Endothelial cell of umbilical vein (primary cell): ENCODE data around the gene ELOA. TPM values are rescaled to one million over a fixed set of nuclear protein-coding genes. Genes with fewer than 3 reads are reported as not detected.

Source experiments
- BruUV-seq: library from RNA; stranded (reverse); fragments of 400-500 nt; replicated peaks from 2 replicates; lab custom pipeline; 2021; lab: Mats Ljungman, UMichigan
- CTCF ChIA-PET: fragments of 300-600, 350-600 bp; sonication (Branson Sonifier 250); formaldehyde crosslinking; loops from one replicate; lab custom pipeline; 2021; ENCODE audit warnings: antibody characterized with exemption, inconsistent platforms; lab: Charles Lee
- POLR2A ChIA-PET: fragments of 300-600, 350-600 bp; sonication (Branson Sonifier 250); formaldehyde crosslinking; loops from one replicate; lab custom pipeline; 2021; ENCODE audit warnings: antibody characterized with exemption, inconsistent platforms; lab: Charles Lee
- DNase-seq: peaks from one replicate; pipeline ENCODE4 v3.0.0-alpha.2; 2011; ENCODE audit warnings: low read depth, low spot score
- FAIRE-seq: peaks from 2 replicates; lab custom pipeline; 2011; peaks lifted over from hg19 to GRCh38; lab: Jason Lieb, UNC
- H2AFZ ChIP-seq: 2 replicates; pipeline ENCODE4 v1.6.0; 2012; ENCODE audit warnings: low read depth, low read length, control low read depth, inconsistent platforms
- H3K27ac ChIP-seq: 2 replicates; pipeline ENCODE4 v1.5.1; 2011; ENCODE audit warnings: low read depth, mild to moderate bottlenecking, control low read depth, low read length, moderate library complexity; ENCODE audit not compliant: insufficient read depth
- H3K27me3 ChIP-seq, 2 experiments: 2 replicates each; pipeline versions ENCODE4 v1.6.0 to v1.6.1; 2011; ENCODE audit warnings: low read length in 2 of 2, mixed read lengths in 1 of 2; ENCODE audit not compliant: control insufficient read depth in 2 of 2, insufficient read depth in 2 of 2
- H3K36me3 ChIP-seq, 2 experiments: 2 replicates in 1 of 2; 3 replicates in 1 of 2; pipeline ENCODE4 v1.5.1; 2011; ENCODE audit warnings: low read length in 2 of 2, mild to moderate bottlenecking in 1 of 2, moderate library complexity in 1 of 2; ENCODE audit not compliant: control insufficient read depth in 2 of 2, insufficient read depth in 2 of 2; ENCODE audit errors: extremely low read depth in 1 of 2
- H3K4me1 ChIP-seq: 3 replicates; pipeline ENCODE4 v1.5.1; 2011; ENCODE audit warnings: mild to moderate bottlenecking, low read length; ENCODE audit not compliant: control insufficient read depth, insufficient read depth; ENCODE audit errors: extremely low read depth
- H3K4me2 ChIP-seq: 2 replicates; pipeline ENCODE4 v1.6.1; 2011; ENCODE audit warnings: low read length, control low read depth, mixed read lengths; ENCODE audit not compliant: insufficient read depth
- H3K4me3 ChIP-seq, 3 experiments: fragments of 200-600 bp in 1 of 3; sonication (generic), shearing (Covaris generic) in 1 of 3; replicated peaks in 1 of 3; 2 replicates each; pipeline ENCODE4 v1.5.1; 2011 to 2016; ENCODE audit warnings: control low read depth in 3 of 3, low read length in 3 of 3, mild to moderate bottlenecking in 2 of 3, inconsistent platforms in 1 of 3, low read depth in 1 of 3, moderate library complexity in 1 of 3; ENCODE audit not compliant: insufficient read depth in 1 of 3
- H3K79me2 ChIP-seq: 2 replicates; pipeline ENCODE4 v1.6.0; 2012; ENCODE audit warnings: low read length, inconsistent platforms; ENCODE audit not compliant: control insufficient read depth, insufficient read depth
- H3K9ac ChIP-seq: replicated peaks from 2 replicates; pipeline ENCODE3; 2011; ENCODE audit warnings: low read length, control low read depth; ENCODE audit not compliant: insufficient read depth; ENCODE audit errors: extremely low read depth
- H3K9me1 ChIP-seq: replicated peaks from 3 replicates; pipeline ENCODE4 v1.6.0; 2011; ENCODE audit warnings: mild to moderate bottlenecking, low read length; ENCODE audit not compliant: control insufficient read depth, insufficient read depth; ENCODE audit errors: extremely low read depth
- H3K9me3 ChIP-seq: replicated peaks from 2 replicates; pipeline ENCODE4 v1.5.1; 2012; ENCODE audit warnings: low read length, inconsistent platforms; ENCODE audit not compliant: control insufficient read depth, insufficient read depth
- H4K20me1 ChIP-seq: replicated peaks from 2 replicates; pipeline ENCODE3; 2011; ENCODE audit warnings: mild to moderate bottlenecking, low read length; ENCODE audit not compliant: control insufficient read depth, insufficient read depth; ENCODE audit errors: extremely low read depth
- CTCF ChIP-seq, 2 donors: IDR thresholded peaks; 1 replicate in 1 of 2; 2 replicates in 1 of 2; pipeline ENCODE4 v1.5.1; 2011; ENCODE audit warnings: low read length in 2 of 2, mild to moderate bottlenecking in 2 of 2, moderate library complexity in 2 of 2, control low read depth in 1 of 2, inconsistent platforms in 1 of 2, low read depth in 1 of 2; ENCODE audit not compliant: insufficient read depth in 1 of 2; ENCODE audit errors: extremely low read depth in 1 of 2
- EZH2 ChIP-seq: IDR thresholded peaks from 2 replicates; pipeline ENCODE4 v1.6.1; 2012; ENCODE audit warnings: borderline replicate concordance, low read depth, mild to moderate bottlenecking, moderate library complexity, low read length, inconsistent platforms; ENCODE audit not compliant: severe bottlenecking
- GATA2 ChIP-seq: IDR thresholded peaks from 2 replicates; pipeline ENCODE4 v1.7.0; 2011; ENCODE audit warnings: low read depth, mild to moderate bottlenecking, moderate library complexity, mixed read lengths, low read length; ENCODE audit not compliant: insufficient read length, insufficient read depth
- JUN ChIP-seq: IDR thresholded peaks from 2 replicates; pipeline ENCODE4 v1.6.1; 2011; ENCODE audit warnings: borderline replicate concordance, low read depth; ENCODE audit not compliant: insufficient read length, insufficient read depth
- MAX ChIP-seq: IDR thresholded peaks from 2 replicates; pipeline ENCODE4 v1.6.1; 2011; ENCODE audit not compliant: insufficient read depth, insufficient read length
- MYC ChIP-seq: IDR thresholded peaks from one replicate; pipeline ENCODE4 v1.6.1; 2011; ENCODE audit warnings: mild to moderate bottlenecking, low read depth, low read length
- POLR2A ChIP-seq: IDR thresholded peaks from 2 replicates; pipeline ENCODE4 v1.6.1; 2012; ENCODE audit warnings: low read depth, mild to moderate bottlenecking, control low read depth, low read length
- POLR2AphosphoS5 ChIP-seq: IDR thresholded peaks from 2 replicates; pipeline ENCODE4 v1.6.1; 2012; ENCODE audit warnings: low read depth, mild to moderate bottlenecking, control low read depth, low read length, moderate library complexity; ENCODE audit not compliant: insufficient read depth
- dilution Hi-C: fragments of 300-500 bp; cut with MboI; formaldehyde crosslinking; loops from one replicate; pipeline ENCODE4 v1.15.0; 2019; ENCODE audit warnings: low sequenced_read_pairs; ENCODE audit not compliant: extremely low pct_ligation_motif_present
- intact Hi-C: fragments of 100-400 bp; cut with micrococcal nuclease; formaldehyde crosslinking; loops from one replicate; pipeline ENCODE4 v1.10.0; 2022
- polyA plus RNA-seq, 4 experiments: library from polyadenylated mRNA; depleted of rRNA in 3 of 4; stranded (reverse) in 3 of 4; unstranded in 1 of 4; fragments of >200 nt; gene quantifications; 2 replicates each; pipeline versions ENCODE4 v1.2.1 to v1.2.3, GENCODE V29; 2011 to 2012; ENCODE audit warnings: missing spikeins in 1 of 4
- total RNA-seq: library from RNA; stranded (reverse); gene quantifications from 2 replicates; pipeline ENCODE4 v1.2.3, GENCODE V29; 2021

Gene ELOA
- total and polyA plus RNA-seq, 2 donors (not counting 3 experiments of a cell fraction or from before 2014, with no cell fraction given) = 11.9 to 42.6 TPM

- CTCF ChIA-PET = interaction anchor here (1.6 kb wide), 1 partner anchor 50 kb away, joined by 4 read pairs; the partner anchor contains the start of gene ELOA
- H3K9me3 ChIP-seq = no peaks in the 10 kb centered on the region
- no peak overlapping the region for H2AFZ ChIP-seq
- TF ChIP-seq GATA2 (no peak), MAX (no peak), JUN (no peak), POLR2AphosphoS5 (no peak), EZH2 (no peak), POLR2A (no peak), CTCF (IDR thresholded peaks at IDR 0.05; ENCODE audit: extremely low read depth in 1 of 2, insufficient read depth in 1 of 2, low read depth in 1 of 2, low read length in 2 of 2) (no peak), MYC (no peak)
- no peak overlapping the region for H3K27ac ChIP-seq
- BruUV-seq = no TSS peak
- dilution Hi-C loops (no loop called here), intact Hi-C loops (loop anchor here (2.0 kb wide), 1 partner anchor 139 kb away; no protein-coding TSS in a partner anchor)
- POLR2A ChIA-PET = interaction anchor here (0.6 kb wide), 1 partner anchor 377 kb away, joined by 3 read pairs; no protein-coding TSS in a partner anchor
- DNase-seq (no peak), FAIRE-seq (no peak)
- peaks cover 8% of the 10 kb centered on the region for H4K20me1 ChIP-seq
- peaks cover 37% of the 10 kb centered on the region in 2 experiments for H3K36me3 ChIP-seq
- H3K9me1 ChIP-seq = no peaks in the 10 kb centered on the region
- H3K4me1 ChIP-seq = peaks cover 30% of the 10 kb centered on the region
- H3K4me3 ChIP-seq = peak overlapping the region in 2 of 3 experiments; percentile 88 to 96
- H3K9ac ChIP-seq = peak overlapping the region; percentile 93
- peaks cover 70% of the 10 kb centered on the region for H3K79me2 ChIP-seq
- H3K27me3 ChIP-seq = no peaks in the 10 kb centered on the region
- peak overlapping the region; percentile 97 for H3K4me2 ChIP-seq
Observed at GRCh38 chr1:23693599-23693998, 49.7 kb upstream of the ELOA start.
